Embryonic facial prominence (tissue), 1 donor: ENCODE results near the gene PSG11.
"Not testable (repeated sequence)": the region's sequence is repeated elsewhere in the genome, so short reads cannot be mapped to it uniquely, and the experiment has no call there.

ENCODE experiments used
- DNase-seq: peaks from one replicate; pipeline ENCODE4 v3.0.0-alpha.2; 2016; ENCODE audit errors: extremely low spot score

PSG11 gene

DNA sequence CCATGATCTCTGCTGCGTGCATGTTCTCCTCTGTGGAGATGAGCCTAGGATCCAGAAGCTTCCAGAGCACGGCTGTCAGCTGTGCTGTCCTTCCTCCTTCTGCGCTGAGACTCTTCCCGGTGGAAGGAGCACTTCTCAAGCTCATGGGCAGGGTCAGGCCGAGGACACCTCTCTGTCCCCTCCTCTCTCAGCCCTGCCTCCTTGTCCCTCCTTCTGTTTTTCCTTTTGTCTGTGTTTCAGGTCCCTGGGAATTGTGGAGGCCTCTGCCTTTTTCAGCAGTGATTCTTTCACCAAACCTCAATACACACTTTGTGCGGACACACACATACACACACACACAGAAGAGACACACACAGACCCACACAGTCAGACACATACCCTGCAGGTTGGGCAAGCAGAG lies at the start of gene PSG11:
TSS of gene PSG11 (minus strand) at position 101 of the 400 bp plus-strand sequence. CDS start at position 4, 97 bp downstream.
- DNase-seq = not testable (repeated sequence)

DNA sequence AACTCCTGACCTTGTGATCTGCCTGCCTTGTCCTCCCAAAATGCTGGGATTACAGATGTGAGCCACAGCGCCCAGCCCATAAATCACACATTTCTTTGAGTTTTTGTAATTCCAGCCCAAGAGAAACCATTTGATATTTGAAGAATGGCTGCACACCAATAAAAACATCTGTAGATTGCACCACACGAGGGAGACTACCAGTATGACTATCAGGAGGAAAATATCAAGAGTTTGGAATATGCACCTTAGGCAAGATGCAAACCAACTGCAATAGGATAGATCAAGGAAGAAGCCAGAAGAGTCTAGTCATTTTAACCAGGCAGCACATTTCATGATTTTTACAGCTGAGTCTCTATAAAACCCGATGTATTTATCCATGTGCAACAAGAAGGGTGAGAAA lies 36.1 kb upstream of the PSG11 start:
- not testable (repeated sequence) for DNase-seq

DNA sequence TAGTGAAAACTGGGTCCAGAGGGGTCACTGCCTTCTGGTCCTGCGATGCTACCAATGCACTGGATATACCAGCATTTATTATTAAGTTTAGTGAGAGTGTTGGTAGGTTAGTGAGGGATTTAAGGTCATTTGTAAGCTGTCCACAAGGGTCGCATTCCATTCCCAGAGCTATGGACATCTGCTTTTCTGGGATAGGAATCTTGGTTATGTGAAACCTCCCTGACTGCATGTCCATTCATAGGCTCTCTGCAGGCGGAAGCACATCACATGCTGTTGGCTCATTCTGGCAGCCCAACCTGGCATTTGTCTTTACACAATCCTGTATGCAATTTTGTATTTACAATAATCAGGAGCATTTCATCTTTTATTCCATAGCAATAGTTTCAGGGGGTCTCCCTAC lies 35.1 kb upstream of the PSG11 start:
- not testable (repeated sequence) for DNase-seq

DNA sequence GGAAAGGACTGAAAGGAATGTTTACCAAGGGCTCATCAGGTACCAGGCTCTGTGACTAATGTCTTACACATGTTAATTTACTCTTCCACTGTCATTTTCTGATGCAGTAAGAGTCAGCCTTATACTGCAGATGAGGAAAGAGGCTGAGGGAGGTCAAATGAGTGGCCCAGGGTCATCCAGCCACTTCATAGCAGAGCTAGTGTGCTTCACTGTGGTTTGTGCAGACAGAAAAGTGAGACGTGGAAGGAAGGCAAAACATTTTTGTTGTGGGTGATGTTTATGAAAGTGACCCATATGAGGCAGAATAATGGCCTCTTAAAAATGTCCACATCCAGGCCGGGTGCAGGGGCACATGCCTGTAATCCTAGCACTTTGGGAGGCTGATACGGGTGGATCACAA lies 34.0 kb upstream of the PSG11 start:
- not testable (repeated sequence) for DNase-seq

DNA sequence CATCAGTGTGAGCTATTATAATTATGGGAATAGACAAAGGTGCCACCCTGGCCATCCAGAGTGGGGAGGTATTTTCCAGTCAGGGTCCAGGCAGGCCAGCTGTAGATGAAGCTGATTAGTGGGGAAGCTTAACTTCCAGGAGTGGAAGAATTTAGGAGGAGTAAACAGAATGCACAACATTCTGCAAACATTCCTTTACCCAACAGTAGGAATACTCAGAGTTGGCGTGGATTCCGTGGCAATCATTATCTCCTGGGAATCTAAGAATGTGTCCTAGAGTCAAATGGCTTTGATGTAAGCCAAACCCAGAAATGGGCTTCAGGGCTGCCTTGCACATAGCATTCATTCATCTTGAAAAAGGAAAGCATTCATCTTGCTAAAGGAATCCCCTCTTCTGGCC lies 33.2 kb upstream of the PSG11 start:
- not testable (repeated sequence) for DNase-seq

DNA sequence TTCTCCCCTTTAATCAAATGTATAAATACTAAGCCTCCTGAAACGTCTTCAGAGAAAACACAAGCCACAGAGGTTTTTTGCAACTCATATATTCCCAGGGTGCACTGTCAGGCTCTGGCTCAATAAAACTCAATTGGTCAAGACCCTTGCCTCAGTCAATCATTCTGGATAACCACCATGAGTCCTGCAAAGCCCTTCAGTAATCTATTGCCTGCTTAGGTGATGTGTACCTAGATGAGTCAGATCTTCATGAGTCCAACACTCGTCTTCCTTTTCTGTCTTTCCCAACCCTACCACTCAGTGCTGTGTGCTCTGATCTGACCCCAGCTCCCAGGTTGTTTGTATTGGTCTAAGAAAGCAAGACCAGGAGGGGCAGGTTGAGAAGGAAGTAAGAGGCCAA lies 32.2 kb upstream of the PSG11 start:
- DNase-seq = not testable (repeated sequence)

DNA sequence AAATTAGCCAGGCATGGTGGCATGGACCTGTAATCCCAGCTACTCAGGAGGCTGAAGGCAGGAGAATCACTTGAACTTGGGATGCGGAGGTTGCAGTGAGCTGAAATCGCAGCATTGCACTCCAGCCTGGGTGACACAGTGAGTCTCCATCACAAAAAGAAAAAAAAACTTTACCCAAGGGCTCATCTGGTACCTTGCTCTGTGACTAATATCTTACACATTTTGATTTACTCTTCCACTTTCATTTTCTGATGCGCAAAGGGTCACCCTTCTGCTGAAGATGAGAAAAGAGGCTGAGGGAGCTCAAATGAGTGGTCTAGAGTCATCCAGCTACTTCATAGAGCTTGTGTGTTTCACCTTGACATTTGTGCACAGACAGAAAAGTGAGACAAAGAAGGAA lies 21.7 kb upstream of the PSG11 start:
- DNase-seq = not testable (repeated sequence)

DNA sequence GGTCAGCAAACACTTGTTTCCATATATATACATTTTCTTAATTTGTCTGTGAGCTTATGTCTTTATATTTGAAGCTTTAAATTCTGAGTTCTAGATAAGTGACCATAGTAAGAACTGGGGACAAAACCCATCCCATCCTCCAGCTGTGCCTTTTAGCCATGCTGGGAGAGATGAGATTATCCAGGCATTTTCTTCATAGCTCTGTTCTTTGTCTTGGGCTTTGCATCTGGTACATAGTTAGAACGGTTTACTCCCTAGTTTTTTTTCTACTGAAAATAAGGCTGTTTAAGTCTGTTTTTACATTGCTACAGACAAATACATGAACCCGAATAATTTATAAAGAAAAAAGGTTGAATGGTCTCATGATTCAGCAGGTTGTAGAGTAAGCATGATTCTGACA lies 20.3 kb upstream of the PSG11 start:
- not testable (repeated sequence) for DNase-seq

DNA sequence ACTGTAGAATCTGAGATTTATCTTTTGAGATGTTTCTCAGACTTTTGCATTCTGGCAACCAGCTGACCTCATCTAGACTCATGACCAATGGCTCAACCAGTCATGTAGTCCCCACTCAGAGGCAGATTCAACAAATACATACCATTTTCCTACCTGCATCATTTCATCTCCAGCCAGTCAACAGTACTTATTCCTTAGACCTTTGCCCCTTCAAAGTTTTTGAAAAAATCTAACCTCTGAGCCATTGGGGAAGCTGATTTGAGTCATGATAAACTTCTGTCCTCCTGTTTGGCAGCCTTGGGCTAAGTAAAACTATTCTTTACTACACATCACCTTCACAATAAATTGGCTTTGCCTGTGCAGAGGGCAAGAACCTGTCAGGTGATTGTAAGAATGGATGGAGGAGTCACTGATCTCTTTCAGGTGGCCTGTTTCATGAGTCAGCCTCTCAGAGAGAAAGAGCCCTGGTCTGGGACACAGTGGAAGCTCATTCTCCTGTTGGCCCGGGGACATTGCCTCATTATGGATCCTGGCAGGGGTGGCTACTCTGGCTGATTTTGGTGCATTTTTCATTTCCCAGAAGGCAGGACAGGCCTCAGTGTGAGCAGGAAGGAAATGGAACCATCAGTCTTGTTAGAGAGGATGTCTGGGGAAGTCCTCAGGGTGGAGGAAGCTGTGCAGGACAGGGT lies 17.4 kb upstream of the PSG11 start:
- DNase-seq = not testable (repeated sequence)

DNA sequence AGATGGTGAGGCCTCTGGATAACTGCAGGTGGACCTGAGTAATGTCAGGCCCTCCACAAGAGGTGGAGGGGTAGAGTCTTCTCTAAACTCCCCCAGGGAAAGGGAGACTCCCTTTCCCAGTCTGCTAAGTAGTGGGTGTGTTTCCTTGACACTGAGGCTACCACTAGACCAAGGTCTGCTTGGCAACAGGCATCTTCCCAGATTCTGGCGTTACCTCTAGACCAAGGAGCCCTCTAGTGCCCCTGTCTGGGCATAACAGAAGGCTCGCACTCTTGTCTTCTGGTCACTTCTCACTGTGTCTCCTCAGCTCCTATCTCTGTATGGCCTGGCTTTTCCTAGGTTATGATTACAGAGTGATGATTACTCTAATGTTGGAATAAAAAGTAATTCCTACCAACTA lies 5.4 kb upstream of the PSG11 start:
- not testable (repeated sequence) for DNase-seq

DNA sequence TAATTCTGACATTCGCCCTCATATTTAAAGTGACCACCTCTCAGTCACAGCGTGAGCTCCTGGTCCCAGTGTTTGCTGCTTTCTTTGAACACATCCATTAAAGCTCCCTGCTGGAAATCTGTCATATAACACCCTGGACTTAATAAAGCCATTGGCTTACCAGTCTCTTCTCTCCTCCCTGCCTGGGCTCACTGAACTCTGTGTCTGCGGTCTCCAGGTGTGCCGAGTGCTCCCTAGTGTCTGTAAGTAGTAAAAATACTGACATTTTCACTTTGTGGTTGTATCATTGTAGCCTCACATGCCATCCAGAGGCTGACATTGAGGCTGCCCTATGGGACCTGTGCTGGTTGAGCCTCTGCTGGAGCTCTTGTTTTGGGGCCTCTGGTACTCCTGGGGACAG lies 2.6 kb upstream of the PSG11 start:
- no peak for DNase-seq

DNA sequence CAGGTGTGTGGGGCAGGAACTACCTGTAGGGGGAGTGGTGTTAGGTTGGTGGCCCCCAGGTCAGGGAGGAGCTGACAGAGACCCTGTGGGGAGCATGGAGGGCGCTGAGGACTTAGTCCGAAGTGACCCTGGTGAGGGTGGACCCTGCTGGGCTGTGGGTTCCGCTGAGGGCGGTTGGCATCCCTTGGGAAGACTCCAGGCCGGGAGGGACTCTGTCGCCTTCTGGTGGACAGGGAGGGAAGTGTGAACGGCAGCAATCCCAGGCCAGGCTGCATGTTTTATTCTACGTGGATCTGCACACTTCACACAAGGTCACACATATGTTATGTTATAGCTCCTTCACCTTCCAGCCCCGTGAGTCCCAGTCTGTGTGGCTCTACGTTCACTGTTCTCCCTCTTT lies 1.7 kb upstream of the PSG11 start:
- not testable (repeated sequence) for DNase-seq

DNA sequence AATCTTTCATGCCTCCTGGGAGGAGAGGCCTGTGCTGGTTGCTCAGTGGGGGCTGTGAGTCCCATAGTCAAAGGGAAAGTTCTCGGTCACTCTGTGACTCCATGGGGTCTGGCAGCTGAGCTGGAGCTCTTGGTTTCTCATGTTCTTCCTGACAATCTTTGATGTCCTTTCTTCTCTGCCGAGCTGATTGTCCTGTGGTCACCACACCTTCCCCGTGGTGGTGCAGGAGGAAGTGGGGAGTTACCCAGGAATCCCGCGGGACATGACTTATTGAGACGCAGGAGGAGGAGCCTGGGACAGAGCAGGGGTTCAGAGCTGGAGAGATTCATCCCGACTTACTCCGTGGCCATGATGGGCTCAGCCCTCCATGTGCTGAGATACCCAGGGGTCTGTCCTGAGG lies 792 bp upstream of the PSG11 start:
- DNase-seq = not testable (repeated sequence)

DNA sequence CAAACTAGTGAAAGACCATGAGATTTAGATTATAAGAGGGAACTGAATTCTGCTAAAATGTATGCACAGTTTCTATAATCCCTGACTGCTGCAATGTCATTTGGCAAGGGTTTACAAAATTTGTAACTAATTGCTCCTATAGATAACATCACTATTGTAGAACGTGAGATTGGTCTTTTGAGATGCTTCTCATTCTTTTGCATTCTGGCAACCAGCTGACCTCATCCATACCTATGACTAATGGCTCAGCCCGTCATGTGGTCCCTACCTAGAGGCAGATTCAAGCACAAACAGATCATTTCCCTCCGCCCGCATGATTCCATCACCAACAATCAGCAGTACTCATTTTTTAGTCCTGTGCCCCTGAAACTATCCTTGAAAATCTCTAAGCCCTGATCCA lies 4.2 kb downstream of the PSG11 start:
- not testable (repeated sequence) for DNase-seq

DNA sequence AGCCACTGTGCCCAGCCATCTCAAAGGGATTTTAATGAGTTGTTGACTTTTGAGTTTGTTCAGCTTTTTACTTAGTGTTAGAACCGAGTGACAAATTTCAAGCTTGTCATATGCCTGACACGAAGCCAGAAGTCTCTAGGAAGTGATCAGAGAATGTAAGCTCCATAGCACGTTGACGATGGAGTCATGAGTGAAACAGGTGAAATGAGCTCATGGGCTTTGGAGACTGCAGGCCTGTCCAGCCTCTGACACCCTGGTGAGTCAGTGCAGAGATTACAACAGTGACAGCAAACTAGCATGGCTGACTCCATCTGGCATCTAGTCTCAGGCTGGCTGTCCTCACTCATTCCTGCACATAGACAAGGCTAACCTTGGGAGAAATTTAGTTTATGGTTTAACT lies 4.6 kb downstream of the PSG11 start:
- DNase-seq = not testable (repeated sequence)

DNA sequence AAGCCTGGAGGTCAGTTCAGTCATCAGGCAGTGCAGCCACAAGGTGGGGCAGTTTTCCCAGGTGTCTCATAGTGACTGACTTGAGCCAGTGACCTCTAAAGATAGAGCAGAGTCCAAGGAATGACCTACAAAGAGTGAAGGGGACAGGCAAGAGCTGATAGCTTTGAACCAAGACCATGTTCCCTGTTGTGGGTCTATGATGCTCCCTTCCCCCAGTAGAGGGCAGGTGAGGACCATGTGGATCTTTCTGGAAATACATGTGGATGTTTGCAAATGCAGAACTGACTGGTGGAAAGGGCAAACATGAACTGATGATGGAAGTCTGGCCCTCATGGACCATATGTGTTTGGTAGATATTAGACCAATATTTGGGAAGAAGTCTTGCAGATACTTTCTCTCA lies 6.7 kb downstream of the PSG11 start:
- not testable (repeated sequence) for DNase-seq

DNA sequence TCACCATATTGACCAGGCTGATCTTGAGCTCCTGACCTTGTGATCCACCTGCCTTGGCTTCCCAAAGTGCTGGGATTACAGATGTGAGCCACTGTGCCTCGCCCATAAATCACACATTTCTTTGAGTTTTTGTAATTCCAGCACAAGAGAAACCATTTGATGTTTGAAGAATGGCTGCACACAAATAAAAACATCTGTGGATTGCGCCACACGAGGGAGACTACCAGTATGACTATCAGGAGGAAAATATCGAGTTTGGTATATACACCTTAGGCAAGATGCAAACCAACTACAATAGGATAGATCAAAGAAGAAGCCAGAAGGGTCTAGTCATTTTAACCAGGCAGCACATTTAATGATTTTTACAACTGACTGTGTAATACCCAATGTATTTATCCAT lies 20.4 kb downstream of the PSG11 start:
- not testable (repeated sequence) for DNase-seq

DNA sequence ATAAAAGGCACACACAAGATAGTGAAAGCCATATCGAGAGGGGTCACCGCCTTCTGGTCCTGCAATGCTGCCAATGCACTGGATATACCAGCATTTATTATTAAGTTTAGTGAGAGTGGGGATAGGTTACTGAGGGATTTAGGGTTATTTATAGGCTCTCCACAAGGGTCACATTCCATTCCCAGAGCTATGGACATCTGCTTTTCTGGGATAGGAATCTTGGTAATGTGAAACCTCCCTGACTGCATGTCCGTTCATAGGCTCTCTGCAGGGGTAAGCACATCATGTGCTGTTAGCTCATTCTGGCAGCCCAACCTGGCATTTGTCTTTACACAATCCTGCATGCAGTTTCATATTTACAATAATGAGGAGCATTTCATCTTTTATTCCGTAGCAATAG lies 21.4 kb downstream of the PSG11 start:
- not testable (repeated sequence) for DNase-seq

DNA sequence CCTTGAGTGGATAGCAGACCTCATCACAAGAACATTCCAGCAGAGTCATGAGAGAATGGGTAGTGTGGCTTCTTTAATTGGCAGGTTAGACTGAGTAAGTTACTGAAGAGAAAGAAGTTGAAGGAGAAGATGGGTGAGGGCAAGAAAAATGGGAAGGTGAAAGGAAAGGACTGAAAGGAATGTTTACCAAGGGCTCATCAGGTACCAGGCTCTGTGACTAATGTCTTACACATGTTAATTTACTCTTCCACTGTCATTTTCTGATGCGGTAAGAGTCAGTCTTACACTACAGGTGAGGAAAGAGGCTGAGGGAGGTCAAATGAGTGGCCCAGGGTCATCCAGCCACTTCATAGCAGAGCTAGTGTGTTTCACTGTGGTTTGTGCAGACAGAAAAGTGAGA lies 22.6 kb downstream of the PSG11 start:
- DNase-seq = not testable (repeated sequence)

DNA sequence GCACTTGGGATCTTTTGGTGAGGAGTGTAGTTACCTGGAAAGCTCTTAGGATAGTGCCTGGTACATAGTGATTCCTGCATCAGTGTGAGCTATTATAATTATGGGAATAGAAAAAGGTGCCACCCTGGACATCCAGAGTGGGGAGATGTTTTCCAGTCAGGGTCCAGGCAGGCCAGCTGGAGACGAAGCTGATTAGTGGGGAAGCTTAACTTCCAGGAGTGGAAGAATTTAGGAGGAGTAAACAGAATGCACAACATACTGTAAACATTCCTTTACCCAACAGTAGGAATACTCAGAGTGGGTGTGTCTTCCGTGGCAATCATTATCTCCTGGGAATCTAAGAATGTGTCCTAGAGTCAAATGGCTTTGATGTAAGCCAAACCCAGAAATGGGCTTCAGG lies 23.3 kb downstream of the PSG11 start:
- DNase-seq = not testable (repeated sequence)

DNA sequence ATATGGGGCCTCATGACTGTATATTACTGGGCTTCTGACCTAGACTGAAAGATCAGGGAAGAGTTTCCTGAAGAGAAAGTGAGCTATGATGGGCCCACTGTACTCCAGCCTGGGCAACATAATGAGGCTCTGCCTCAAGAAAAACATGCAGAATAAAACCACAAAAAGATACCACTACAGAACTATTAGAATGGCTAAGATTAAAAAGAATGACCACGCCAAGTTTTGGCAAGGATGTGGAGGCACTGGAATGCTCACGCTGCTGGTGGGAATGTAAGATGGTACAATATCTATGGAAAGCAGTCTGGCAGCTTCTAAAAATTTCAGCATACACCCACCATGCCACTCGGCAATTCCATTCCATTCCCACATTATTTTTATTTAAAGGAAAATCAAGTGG lies 30.1 kb downstream of the PSG11 start:
- not testable (repeated sequence) for DNase-seq

DNA sequence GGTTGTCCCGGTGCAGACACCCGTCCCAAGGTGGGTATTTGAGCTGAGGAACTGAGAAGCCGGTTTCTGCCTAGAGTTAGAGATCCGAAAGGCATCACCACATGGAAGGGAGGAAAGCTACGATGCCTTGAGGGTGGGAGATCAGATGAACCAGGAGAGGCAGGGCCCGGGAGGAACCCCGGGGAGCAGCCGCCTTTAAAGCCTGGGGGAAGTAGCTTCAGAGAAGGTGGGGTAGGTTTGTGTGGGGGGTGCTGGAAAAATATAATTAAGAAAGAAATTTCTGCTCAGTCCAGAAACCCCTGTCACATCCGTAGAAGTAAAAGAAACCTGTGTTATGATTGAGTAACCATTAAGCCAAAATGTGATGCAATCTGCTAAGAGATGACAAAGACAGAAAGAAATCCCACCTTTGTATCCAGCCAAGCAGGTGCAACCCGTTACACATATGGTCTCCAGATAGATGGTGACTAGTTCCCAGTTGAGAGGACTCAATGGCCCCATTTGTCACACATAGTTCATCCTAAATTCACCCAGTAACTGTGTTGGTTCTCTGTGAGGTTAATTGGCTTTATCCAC lies 34.2 kb downstream of the PSG11 start:
- DNase-seq = not testable (repeated sequence)

DNA sequence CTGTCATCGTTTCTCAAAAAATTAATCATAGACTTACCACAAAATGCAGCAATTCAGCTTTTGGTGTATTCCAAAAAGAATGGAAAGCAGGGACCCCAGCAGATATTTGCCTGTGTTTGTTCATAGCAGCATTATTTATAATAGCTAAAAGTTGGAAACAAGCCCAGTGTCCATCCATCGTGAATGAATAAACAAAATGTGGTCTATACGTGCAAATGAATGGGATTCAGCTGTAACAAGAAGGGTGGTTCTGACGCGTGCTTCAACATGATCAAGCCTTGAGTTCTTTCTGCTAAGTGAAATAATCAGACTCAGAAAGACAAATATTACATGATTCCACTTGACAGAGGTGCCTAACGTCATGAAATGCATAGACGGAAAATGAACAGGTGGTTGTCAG lies 36.4 kb downstream of the PSG11 start:
- DNase-seq = no peak

DNA sequence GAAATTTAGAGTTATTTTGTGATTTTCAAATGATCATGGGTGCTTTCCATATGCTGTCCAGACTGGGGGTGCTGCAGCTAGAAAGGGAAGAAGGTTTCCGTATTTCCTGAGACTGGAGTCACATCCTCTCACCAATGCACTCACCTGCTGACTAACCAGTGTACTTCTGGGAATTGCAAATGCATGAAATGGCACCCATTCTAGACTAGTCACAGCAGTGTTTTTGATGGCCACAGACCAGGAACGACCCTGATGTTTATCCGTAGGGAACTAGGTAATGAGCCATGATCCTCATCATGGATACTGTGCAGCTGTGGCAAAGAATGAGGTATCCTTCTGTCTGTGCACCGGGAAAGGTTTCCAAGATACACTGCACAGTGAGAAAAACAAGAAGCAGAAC lies 37.1 kb downstream of the PSG11 start:
- not testable (repeated sequence) for DNase-seq
